Activated CD8-positive, alpha-beta memory T cell treated with anti-CD3 and anti-CD28 coated beads for 4 hours (primary cell): ENCODE results near the gene TNFSF10.

Source experiments
- DNase-seq, 2 donors: peaks; one replicate each; pipeline ENCODE4 v3.0.0-alpha.2; 2020; ENCODE audit warnings: low read depth in 2 of 2

Gene TNFSF10

GRCh38 chr3:172517859-172518466, 5.3 kb downstream of the TNFSF10 start:
- DNase-seq, result peak in 1 of 2 donors; percentile 28

- no peak for DNase-seq
Measured at GRCh38 chr3:172516318-172517214, 6.7 kb downstream of the TNFSF10 start.

DNA sequence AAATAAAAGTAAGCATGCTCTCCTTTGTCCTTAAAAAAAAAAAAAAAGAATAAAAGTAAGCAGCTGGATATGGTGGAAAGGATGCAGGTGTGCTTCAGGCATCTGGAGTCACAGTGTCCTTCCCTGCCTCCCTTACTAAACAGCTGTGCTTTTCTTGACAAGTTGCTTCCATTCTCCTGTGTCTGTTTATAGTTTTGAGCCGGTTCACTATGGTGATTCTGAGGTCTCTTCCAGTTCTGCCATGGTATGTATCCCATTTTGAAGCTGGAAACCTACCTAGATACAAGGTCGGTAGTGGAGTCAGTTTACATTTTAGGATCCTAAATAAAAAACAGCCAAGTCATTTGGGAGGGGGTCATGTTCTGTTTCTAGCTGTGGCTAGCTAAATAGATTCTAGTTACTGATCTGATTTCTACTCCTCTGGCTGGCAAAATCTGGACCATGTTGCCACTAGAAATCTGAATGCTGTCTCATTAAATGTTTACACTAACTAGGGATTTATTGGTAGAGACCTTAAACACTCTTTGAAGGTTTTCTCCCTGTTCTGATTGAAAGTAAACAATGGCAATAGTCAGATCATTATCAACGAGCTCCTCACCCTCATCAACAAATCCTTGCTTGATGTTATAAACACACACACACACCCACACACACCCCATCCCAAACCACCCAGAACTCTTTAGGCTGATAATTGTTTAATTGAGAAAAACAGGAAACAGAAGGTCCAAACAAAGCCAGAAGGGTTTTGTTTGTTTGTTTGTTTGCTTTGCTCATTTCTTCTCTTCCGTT, 7.9 kb downstream of the TNFSF10 start:
- DNase-seq, result no peak

- no peak for DNase-seq
Measured at GRCh38 chr3:172514678-172515077, 8.6 kb downstream of the TNFSF10 start.

DNA sequence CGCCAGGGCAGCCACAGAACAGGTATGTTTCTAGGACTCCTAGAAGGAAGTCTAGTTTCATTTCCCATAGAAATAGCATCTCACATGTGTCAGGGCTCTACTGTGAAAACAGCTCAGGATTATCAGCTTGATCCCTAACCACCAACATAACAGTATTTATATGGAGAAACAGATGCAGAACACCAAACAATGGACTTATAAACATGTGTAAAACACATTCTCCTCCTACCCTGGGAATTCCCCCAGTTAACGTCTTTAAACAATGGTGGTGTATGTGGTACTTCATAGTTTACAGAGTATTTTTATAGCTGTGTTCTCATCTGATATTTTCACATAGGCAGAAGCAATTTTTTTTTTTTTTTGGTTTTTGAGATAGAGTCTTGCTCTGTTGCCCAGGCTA, 9.7 kb downstream of the TNFSF10 start:
- no peak for DNase-seq

DNA sequence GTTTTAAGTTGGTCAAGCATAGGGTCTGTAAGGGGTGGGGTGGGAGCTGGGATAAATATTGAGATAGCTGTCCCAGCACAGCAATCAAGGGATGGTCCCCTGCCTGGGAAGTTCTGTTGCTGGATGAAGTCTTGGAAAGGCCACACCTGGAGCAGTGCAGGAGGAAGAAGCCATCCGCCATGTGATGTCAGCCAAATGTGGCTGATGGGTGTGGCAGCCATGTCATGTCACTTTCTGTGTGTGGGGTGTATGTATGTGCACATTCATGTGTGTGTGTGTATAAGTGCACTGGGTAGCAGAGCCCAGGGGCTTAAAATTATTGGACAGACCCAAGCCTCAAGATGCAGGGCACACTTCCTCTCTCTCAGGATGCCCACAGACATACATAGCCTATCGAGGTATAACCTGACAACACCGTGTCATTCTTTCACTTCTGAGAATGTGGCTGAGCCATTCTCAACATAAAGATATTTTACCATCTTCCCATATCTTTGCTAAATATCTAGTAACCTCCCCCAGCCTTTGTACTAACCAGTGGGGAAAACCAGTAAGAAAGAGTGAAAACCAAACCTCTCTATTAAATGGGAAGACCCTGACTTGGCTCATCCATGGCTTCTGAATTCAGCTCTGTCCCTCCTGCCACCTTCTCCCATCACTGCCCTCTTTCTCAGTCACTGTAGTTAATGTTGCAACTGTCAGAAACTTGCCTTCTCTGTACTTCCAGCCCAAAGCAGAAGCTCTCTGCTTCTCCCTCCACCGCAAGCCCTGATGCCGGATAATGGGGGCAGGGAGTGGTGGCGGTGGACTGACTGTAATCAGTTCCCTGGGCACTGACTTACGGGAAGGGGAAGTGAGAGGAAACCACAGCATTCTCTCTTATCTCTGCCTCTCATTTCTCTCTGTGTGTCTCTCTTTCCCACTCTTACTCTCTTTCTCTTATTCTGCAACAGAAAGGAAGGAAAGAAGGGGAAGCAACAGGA, 11.2 kb downstream of the TNFSF10 start:
- peak; percentile 9 to 50 for DNase-seq

DNA sequence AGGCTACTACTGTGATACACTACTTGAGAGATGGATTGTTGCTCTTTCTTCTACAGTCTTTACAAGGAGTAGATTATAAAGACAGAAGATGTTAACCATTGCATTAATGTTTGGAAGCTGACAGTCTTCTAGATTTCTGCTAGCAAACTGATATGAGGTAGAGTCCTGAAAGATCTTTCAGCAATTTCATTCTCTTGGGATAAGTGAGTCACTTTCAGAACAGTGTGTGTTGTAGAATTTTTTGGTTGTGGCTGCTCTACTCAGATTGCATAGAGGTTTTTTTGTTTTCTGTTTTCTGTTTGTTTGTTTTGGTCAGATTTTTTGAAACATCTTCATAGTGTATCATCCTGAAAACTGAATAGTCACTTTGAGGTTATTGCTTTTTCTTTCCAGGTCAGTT, 17.1 kb downstream of the TNFSF10 start:
- no peak for DNase-seq

GRCh38 chr3:172501540-172501939, 21.7 kb downstream of the TNFSF10 start:
- no peak for DNase-seq

GRCh38 chr3:172490198-172490669, 33.0 kb downstream of the TNFSF10 start:
- peak; percentile 55 to 69 for DNase-seq

DNA sequence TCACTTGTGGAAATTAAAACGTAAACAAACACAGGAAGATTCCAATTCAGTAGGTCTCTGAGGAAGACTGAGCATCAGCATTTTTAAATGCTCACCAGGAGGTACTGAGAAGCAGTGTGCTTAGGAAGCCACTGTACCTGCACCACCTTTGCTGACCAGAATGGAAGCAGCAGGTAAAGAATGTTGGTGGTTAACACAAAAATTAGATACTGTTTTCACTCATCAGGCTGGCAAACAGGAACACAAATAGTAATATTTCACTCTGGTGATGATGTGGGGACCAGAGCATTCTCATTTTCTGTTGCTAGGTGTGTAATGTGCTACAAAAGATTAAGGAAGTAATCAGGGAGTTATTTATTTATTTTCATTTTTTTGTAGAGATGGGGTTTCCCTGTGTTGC, 45.1 kb downstream of the TNFSF10 start:
- DNase-seq, result no peak

- DNase-seq, result no peak
Measured at GRCh38 chr3:172476347-172476746, 46.9 kb downstream of the TNFSF10 start.

- DNase-seq, result no peak
Measured at GRCh38 chr3:172475703-172476102, 47.5 kb downstream of the TNFSF10 start.

DNA sequence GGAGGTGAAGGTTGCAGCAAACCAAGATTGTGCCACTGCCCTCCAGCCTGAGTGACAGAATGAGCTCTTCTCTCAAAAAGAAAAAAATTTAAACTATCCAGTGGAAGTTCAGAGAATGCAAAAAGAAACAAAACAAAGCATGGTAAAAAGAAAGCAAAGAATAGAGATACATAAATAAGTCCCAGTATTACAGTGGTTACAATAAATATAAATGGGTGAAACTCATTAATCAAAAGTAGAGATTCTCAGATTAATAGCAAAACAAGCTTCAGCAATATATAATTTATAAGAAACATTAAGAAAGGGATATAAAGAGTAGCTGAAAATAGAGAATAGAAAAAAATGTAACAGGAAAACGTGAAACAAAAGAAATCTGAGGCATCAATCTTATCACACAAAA, 51.3 kb downstream of the TNFSF10 start:
- no peak for DNase-seq

DNA sequence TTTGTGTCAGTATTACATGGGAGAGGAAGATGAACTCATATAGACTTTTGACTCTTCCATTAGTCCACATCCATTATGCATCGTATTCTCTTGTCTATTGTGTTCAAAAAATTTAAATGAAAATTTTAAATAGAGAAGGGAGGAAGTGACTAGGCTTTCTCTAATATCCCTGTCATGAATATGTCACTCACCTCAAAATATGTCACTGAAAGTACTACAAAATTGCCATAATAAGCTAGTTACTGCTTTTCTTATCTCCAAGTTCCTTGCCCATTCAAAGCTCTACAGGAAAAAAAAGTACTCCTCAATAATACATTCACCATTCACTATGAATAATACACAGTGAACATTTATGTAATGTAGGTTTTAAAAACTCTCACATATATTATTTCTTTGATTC, 52.6 kb downstream of the TNFSF10 start:
- no peak for DNase-seq

GRCh38 chr3:172467170-172467824, 55.9 kb downstream of the TNFSF10 start:
- DNase-seq, result no peak

GRCh38 chr3:172466553-172467130, 56.6 kb downstream of the TNFSF10 start:
- DNase-seq, result no peak

DNA sequence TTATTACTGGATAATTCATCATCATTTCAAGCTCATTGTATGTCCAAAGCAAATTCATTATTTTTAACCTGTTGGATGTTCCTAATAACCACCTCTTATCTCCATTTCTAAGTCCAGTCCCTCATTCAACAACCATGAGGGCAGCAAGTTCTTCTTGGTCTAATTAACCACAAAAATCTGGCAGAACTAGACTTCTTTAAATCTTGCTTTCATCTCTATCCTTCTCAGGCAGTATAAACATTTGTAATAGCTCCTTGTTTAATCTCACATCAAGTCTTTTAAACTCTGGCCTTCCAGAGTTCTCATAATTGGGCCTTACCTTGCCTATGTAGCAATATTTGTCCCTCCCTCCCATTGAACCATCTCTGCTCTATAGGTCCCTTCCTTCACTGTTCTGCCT, 57.9 kb downstream of the TNFSF10 start:
- no peak for DNase-seq

DNA sequence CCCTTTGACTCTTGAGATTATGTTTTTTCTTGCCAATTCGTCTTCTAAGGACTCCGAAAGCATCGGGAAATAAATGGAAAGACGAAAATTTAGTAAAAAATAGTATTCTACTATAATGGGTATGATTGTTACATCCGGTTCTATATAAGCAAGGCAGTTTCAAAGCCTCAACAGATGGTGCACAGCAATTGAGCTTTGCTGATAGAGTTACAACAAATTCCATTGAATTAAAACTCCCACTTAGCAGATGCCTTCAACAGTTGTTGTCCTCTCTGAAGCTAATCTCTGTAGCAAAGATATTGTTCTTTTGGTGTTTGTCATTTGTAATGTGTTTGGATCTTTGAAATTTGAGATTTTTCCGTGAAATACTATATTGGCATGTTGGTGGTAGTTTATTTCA, 58.9 kb downstream of the TNFSF10 start:
- no peak for DNase-seq

GRCh38 chr3:172461530-172462138, 61.6 kb downstream of the TNFSF10 start:
- no peak for DNase-seq

DNA sequence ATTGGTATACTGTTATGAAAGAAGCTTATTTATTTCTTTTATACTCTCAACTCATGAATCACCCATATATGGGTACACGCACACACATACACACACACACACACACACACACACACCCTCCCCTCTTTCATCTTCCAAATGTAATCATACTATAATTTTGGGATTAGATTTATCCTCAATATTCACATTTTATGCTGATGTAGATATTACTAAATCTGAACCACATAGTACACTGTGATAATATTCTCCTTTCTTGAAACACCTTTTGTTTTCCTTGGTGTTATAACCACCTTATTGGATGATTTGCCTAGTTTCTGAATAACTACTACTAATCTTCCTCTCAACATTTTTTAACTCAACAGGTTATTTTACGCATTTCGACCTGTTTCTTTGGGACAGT, 66.8 kb downstream of the TNFSF10 start:
- no peak for DNase-seq
